Measurements from ENCODE around the gene ZNF124.

GRCh38 chr1:247204177-247204647 lies 32.4 kb upstream of the ZNF124 start:
- no peak for TF ChIP-seq TAF1 (IDR thresholded peaks at IDR 0.05; ENCODE audit: low read depth)
- TF ChIP-seq REST (IDR thresholded peaks at IDR 0.05; ENCODE audit: low read depth), result no peak
- TF ChIP-seq RAD21 (IDR thresholded peaks at IDR 0.05; ENCODE audit: low read depth), result no peak
- TF ChIP-seq TEAD4 (IDR thresholded peaks at IDR 0.05), result no peak

Measured in Ishikawa (cell line).